Measurements from ENCODE around the gene CTSZ. TPM values are rescaled to one million over a fixed set of nuclear protein-coding genes. Genes with fewer than 3 reads are reported as not detected.
"Not testable (repeated sequence)": the region's sequence is repeated elsewhere in the genome, so short reads cannot be mapped to it uniquely, and the experiment has no call there.

CTSZ gene
- total RNA-seq, 1 donor from 2014 or later, result 90.7 TPM

DNA sequence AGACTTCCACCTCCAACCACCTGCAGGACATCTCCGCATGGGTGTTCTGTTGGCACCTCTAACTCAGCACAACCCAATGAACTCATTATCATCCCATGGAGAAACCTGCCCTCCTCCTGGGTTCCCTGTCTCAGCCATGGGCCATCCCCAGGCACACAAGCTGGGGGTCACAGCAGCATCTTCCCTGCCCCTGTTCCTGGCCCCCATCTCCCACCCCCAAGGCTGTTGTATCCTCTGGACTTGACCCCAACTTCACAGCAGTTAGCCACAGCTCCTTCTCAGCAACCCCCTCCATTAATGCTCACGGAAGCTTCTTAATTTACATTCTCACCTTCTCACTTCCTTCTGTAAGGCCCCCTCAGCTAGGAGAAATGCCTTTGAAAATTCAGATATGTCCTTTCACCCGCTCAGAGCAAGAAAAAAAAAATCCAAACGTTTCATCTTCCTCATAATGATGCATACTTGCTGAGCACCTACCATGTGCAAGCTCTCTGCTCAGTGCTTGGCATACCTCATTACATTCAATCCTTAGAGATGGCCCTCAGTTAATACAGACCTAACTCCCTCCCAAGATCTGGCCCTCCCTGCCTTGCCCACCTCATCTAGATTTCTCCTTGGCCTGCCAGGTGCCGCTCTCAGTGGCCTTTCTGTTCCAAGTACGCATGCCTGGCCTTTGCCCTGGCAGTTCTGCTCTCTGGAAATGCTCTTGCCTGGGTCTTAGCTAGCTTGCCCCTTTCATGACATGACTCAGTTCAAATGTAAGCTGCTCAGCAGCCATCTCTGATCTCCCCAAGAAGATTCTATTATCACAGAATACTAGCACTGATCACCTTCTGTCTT lies 28.5 kb downstream of the CTSZ start:
- DNase-seq, result no peak

DNA sequence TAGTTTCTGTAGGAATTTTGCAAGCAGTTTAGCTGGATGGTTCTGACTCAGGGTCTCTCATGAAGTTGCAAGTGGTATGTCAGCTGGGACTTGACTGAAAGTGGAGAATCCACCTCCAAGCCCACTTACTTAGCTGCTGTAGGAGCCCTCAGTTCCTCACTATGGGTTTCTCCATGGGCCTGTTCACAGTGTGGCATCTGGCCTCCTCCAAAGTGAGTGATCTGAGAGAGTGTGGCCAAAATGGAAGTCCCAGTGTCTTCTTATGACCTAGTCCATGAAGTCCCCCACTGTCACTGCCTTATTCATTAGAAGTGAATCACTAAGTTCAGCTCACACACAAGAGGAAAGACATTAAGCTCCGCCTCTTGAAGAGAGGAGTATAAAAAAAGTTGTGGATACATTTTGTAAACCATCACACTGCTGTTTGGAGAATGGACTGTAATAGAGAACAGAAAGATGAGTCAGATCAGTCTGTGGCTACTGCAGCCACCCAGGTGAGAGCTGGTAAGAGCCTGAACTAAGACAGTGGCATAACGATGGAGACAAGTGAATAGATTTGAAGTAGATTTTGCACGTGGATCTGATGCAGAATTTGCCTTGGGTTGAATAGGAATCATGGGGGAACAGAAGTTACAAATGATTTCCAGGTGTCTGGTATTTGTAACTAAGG lies 30.9 kb downstream of the CTSZ start:
- DNase-seq, result no peak

DNA sequence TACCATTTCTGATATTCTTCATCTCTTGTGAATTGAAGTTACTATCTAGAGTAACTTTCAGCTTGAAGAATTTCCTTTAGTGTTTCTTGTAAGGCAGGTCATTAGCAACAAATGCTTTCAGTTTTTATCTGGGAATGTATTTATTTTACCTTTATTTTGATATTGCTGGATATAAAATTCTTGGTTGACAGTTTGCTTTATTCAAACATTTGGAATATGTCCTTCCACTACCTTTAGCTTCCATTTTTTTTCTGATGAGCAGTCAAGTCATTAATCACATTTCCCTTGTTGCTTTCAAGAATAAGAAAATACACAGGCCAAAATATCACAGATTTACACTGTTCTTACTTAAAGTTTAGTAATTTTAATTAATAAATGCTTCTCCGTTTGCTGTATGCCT lies 31.7 kb downstream of the CTSZ start:
- no peak for DNase-seq

DNA sequence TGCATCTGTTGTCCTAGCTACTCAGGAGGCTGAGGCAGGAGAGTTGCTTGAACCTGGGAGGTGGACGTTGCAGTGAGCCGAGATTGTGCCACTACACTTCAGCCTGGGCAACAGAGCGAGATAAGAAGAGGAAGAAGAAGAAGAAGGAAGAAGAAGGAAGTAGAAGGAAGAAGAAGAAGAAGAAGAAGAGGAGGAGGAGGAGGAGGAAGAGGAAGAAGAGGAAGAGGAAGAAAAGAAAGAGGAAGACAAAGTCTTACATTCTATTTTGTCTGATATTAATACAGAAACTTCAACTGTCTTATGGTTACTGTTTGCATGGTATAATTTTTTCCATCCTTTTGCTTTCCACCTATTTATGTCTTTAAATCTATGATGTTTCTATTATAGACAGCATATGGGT lies 33.2 kb downstream of the CTSZ start:
- DNase-seq, result no peak

DNA sequence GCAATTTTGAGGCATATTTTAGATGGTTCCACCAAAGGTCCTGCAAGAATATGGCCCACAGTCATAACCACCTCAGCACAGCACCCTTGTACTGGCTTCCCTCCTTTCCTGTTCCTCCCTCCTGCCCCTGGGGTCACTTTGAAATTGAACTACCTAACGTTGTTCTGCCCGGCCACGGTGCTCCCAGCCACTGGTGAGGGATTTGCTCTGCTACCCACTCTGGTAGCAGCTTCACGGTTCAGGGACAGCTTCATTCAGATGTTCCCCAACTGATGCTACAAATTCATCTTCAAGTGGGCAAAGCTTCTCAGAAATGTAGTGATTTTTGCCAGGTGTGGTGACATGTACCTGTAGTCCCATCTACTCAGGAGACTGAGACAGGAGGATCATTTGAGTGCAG lies 33.9 kb downstream of the CTSZ start:
- no peak for DNase-seq

DNA sequence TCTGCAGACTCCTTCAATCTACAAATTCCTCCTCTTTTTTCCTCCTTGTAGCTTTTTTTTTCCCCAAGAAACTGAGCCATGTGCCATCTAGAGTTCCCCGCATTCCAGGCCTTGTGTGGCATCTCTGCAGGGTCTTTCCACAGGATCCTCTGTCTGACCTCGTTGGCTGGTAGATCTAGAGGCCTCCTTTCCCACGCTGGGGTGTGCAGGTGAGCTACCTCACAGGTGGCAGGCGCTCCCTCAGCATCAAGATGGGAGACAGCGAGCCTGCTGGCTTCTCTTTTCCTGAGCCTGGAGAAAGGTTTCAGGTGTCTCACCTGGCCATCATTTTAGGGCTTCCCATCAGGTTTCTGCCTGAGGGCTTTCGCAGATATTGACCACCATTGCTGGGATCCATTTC lies 35.6 kb downstream of the CTSZ start:
- DNase-seq, result no peak

DNA sequence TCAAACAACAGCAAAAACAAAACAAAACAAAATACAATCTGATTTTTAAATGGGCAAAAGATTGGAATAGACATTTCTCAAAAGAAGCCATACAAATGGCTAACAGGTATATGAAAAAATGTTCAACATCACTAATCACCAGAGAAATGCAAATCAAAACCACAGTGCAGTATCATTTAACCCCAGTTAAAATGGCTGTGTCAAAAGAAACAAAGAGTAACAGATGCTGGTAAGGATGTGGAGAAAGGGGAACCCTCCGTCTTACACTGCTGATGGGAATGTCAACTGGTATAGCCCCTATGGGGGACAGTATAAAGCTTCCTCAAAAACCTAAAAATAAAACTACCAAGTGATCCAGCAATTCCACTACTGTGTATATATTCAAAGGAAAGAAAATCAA lies 36.9 kb downstream of the CTSZ start:
- DNase-seq, result no peak

DNA sequence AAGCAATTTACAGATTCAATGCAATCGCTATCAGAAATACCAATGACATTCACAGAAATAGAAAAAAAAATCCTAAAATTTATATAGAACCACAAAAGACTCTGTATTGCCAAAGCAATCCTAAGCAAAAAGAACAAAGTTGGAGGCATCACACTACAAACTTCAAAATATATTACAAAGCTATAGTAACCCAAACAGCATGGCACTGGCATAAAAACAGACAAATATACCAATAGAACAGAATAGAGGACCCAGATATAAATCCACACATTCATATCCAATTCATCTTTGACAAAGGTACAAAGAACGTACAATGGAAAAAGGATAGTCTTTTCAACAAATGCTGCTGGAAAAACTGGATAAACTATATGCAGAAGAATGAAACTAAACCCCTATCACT lies 37.6 kb downstream of the CTSZ start:
- DNase-seq, result no peak

DNA sequence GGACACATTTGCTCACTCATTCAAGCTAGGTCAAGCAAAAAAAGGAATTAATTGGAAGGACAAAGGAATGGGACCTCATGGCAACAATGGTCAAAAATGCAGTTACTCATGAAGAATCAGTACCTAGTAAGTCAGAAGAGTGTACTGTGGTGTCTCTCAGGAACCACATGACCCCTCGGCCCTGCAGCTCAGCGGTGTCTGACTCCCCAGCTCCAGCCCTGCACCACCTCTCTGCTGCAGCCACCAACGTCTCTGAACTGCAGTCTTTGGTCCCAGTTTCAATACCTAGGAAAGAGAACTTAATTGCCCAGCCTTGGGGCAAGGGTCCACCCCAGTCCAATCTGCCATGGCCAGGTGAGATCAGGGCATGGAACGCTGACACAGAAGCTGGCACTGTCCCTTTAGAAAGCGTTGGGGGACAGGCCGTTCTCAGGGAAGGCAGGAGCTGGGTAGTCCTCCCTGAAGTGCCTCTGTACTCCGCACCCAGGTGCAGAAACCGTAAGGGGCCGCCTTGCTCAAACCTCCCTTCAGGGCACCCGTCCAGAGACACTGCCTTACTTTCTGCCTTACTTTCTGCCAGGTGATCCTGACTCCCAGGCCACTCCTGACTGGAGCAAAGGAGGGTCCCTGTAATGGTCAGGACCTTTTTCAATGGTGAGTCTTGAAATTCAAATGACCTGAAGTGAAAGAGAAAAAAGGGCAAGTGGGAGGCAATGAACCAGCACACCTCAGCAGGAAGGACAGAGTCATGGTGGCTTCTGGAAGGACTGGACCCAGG lies 39.2 kb downstream of the CTSZ start:
- no peak for DNase-seq

DNA sequence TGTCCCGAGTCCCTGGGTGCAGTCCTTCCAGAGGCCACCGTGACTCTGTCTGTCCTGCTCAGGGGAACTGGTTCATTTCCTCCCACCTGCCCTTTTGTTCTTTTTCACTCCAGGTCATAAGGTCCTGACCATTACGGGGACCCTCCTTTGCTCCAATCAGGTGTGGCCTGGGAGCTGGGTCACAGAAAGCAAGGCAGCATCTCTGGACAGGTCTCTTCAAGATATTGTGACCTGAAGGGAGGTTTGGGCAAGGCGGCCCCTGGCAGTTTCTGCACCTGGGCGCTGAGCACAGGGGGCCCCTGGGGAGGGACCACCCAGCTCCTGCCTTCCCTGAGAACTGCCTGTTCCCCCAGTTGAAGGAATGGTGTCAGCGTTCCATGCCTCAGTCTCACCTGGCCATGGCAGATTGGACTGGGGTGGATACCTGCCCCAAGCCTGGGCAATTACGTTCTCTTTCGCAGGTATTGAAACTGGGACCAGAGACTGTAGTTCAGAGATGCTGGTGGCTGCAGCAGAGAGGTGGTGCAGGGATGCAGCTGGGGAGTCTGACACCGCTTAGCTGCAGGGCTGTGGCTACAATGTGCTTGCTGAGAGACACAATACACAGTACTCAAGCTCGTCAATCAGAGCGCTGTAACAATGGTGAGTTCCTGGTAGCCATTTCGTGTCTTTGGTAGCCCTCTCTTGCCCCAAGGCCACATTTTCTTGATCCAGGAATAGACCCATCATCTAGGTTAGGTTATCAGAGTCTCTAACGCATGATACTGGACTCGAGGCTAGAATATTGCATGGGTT lies 41.6 kb downstream of the CTSZ start:
- DNase-seq, result no peak

DNA sequence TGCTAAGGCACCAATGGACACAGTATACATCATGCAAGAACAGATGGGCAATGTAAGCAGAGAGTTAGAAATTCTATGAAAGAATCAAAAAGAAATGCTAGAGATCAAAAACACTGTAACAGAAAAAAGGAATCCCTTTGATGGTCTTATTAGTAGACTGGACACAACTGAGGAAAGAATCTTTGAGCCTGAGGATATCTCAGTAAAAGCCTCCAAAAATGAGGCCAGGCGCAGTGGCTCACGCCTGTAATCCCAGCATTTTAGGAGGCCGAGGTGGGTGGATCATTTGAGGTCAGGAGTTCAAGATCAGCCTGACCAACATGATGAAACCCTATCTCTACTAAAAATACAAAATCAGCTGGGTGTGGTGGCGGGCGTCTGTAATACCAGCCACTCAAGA lies 43.1 kb downstream of the CTSZ start:
- DNase-seq, result not testable (repeated sequence)

DNA sequence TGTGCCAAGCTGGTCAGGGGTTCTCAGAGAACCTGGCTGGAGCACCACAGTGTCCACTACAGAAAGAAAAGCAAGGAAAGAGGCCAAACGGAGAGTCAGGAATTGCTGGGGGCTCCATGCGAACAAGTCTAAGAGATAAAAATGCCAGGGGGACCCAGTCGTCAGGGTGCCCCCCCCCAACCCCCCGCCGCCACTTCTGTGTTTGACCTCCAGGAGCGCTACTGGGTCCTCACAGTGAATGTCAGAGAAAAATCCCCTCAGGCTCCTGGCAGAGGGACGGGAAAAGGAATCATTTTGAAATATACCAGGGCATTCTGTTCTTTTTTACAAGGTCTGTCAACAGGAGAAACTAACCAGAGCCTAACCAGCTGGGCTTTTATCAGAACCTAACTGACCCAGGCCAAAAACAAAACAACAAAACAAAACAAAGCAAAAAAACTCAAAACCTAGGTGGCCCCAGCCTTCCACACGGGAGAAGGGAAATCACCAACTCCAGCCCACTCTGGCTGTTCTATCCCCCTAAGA lies 43.9 kb downstream of the CTSZ start:
- DNase-seq, result no peak

DNA sequence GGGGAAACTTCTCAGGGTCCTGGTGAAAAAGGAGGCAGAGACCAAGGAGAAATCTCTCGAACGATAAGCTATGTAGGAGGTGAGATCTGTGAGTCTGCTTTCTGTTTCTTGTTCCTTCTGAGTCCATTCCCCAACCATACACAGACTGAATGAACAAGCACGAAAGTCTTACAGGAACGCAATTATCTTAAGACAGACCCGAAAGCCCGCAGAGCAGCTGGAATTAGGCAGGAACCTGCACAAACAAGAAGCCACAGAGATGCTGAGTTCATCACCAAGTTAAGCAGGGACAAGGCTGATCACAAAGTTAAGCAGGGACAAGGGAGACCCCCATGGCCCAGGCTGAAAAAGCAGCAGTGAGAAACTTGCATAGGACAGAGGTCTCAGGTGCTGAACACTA lies 47.4 kb downstream of the CTSZ start:
- no peak for DNase-seq

DNA sequence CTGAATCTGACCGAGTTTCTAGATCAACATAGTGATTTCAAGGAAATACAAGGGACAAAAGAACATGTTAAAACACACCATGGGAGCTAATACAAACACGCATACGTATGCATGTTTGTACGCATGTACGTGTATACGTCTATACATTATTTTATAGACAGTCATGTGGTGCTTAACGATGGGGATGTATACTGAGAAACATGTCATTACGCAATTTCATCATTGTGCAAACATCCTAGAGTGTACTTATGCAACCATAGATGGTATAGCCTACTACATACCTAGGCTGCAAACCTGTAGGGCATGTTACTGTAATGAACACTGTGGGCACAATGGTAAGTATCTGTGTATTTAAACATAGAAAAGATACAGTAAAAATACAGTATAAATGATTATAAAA lies 51.0 kb downstream of the CTSZ start:
- DNase-seq, result no peak

DNA sequence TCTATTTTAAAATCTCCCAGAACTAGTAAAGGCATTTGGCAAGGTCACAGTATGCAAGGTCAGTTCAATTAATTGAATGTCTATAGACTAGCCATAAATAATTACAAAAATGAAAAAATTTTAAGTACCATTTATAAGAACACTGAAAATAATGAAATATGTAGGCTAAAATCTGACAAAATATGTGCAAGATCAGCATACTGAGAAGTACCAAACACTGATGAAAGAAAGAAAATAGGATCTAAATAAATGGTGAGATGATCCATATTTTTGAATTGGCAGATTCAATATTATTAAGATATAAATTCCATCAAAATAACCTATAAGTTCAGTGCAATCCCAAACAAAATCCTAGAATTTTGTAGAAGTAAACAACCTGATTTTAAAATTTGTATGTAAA lies 54.0 kb downstream of the CTSZ start:
- DNase-seq, result no peak

DNA sequence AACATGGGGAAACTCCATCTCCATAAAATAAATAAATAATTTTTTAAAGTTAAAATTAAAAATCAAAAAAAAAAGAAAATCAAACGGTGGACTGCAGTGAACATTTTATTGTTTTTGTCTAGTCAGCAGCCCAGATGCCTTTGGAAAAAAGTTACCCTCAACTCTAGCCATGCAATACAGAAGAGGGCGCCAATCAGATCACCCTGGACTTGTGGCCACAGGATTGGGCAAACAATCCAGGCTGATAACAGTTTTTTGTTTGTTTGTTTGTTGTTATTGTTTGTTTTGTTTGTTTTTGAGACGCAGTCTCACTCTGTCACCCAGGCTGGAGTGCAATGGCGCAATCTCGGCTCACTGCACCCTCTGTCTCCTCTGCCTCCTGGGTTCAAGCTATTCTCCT lies 56.5 kb downstream of the CTSZ start:
- DNase-seq, result no peak

DNA sequence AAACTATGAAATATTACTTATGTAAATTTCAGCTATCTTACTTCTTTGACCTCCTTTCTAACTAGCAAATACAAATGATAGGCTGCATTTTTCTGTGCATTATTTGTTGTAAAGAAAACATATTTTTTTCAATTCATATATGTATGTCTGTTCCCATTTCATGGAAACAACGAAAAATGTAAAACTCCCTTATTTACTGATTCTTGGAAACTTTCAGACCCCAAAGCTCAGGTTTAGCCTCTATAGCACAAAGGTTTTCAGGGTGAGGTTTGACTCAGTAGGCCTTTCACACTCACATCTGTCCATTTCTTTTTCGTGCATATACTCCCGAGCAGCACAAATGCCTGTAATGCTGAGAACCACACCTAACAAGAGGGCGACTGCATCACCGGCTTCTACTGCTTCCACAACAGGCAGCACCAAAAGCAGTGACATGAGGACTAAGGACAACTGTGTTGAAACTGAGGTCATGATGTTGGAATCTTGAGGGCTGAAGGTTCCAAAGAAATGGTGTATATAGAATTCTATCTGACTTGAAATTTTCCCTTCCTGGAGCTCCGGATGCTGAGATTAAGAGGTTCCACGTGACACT lies 59.2 kb downstream of the CTSZ start:
- not testable (repeated sequence) for DNase-seq

DNA sequence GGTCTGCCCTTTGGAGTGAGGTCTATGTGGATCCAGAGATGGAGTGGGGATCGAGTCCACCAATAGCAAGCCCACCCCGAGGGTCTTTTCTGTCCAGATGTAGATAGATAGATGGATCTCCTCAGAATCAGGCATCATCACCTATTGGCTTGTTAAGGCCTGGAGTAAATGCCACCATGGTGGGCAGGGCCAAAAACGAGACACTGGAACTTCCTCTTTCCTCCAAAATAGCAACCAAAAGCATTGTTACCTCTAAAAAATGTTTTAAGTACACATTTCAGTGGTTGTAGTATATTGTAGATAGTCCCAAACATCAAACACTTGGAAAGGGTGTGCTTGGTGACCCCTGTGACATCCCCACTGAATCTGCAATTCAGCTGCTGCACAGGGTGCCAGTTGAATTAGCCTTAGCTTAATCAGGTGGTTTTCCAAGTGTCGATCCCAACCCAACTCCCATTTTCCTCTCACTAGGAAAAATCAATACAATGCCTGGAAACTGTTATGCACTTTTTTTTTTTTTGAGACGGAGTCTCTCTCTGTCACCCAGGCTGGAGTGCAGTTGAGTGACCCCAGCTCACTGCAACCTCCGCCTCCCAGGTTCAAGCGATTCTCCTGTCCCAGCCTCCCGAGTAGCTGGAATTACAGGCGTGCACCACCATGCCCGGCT lies 61.0 kb downstream of the CTSZ start:
- DNase-seq, result no peak

All from tongue (tissue), 2 donors.